Measurements from ENCODE around the gene INO80. TPM values are rescaled to one million over a fixed set of nuclear protein-coding genes. Genes with fewer than 3 reads are reported as not detected.

The INO80 gene
- total RNA-seq, 1 experiment from 2014 or later, result 14.8 TPM

DNA sequence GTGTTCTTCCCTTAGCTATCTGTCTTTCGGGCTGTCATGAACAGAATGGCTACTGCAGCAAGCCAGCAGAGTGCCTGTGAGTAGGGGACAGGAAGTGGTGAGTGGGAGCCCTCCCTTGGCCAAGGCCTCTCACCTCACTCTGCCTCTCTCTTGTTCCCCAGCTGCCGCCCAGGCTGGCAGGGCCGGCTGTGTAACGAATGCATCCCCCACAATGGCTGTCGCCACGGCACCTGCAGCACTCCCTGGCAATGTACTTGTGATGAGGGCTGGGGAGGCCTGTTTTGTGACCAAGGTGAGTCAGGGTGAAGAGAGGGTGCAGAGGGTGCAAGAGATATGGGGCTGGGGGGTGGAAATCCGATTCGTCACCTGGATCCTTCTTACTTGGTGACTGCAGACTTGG, 183.9 kb downstream of the INO80 start:
- DNase-seq (ENCODE audit: low read depth, low spot score), result no peak
- in situ Hi-C loops (cut with HindIII; ENCODE audit: low pct_unique_long_range_greater_than_20kb, low sequenced_read_pairs), result no loop called here

GRCh38 chr15:40931300-40932142, 184.6 kb downstream of the INO80 start:
- in situ Hi-C loops (cut with HindIII; ENCODE audit: low pct_unique_long_range_greater_than_20kb, low sequenced_read_pairs), result no loop called here
- no peak for DNase-seq (ENCODE audit: low read depth, low spot score)

DNA sequence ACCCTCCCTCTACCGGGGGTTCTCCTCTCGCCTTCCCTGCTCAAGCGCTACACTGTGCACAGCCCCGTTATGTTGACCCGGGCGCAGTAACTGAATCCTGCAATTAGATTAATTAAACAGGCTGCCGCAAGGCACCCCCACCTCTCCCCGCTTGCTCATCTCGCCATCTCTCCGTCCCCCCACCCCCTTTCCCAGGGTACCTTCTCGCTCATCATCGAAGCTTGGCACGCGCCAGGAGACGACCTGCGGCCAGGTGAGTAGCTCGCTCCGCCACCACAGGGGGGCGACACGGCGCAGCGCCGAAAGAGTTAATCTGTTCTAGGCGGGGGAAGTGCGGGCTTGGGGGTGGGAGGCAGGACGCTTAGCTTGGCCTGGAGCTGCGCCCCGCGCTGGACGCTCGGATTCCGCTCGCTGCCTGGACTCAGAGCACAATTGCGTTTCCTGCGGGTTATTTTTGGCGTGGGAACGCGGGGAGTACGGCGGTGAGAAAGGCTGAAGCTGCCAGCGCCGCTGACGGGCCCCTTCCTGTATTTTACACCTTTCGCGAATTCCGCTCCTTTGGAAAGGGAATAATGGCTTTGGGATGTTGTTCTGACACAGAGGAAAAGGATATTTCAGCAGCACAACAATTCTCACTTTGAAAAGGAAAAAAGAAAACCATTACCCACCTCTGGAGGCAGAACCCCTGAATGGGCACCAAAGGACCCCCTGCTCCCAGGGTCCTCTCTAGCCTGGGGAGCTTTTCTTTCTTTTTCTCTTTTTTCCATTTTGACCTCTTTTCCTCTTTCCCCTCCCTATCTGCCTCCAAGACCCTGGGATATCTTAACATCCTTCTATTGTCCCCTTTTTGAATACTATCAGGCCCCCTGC, 185.4 kb downstream of the INO80 start:
- in situ Hi-C loops (cut with HindIII; ENCODE audit: low pct_unique_long_range_greater_than_20kb, low sequenced_read_pairs), result no loop called here
- DNase-seq (ENCODE audit: low read depth, low spot score), result no peak

- peak; percentile 36 for DNase-seq (ENCODE audit: low read depth, low spot score)
- in situ Hi-C loops (cut with HindIII; ENCODE audit: low pct_unique_long_range_greater_than_20kb, low sequenced_read_pairs), result no loop called here
These were observed 186.2 kb downstream of the INO80 start for GRCh38 chr15:40929660-40930429.

Small RNA genes within 50 kb of the gene (small RNA-seq; reads per million reads assigned to genes)
- 0 reads per million in 2 experiments for gene ISCA1P4

Other genes with a start within 250 kb of the INO80 start
- 0.32 and 0.82 TPM in 2 replicates for gene RHOV, start 242.0 kb downstream of the INO80 start, total RNA-seq (2014; rRNA removed; shearing (Covaris generic))
- gene VPS18, start 221.8 kb downstream of the INO80 start, total RNA-seq (2014; rRNA removed; shearing (Covaris generic)), result 85.6 and 88.6 TPM in 2 replicates
- 0.56 and 0.92 TPM in 2 replicates for gene DLL4, start 186.9 kb downstream of the INO80 start, total RNA-seq (2014; rRNA removed; shearing (Covaris generic))
- 77.3 and 91.0 TPM in 2 replicates for gene CHAC1, start 162.8 kb downstream of the INO80 start, total RNA-seq (2014; rRNA removed; shearing (Covaris generic))
- 0.51 TPM in 1 of 2 replicates, not detected in the other for gene EXD1, start 114.5 kb upstream of the INO80 start, total RNA-seq (2014; rRNA removed; shearing (Covaris generic))
- gene CHP1, start 115.0 kb upstream of the INO80 start, total RNA-seq (2014; rRNA removed; shearing (Covaris generic)), result 104 and 116 TPM in 2 replicates
- 9.2 and 12.8 TPM in 2 replicates for gene OIP5, start 216.3 kb upstream of the INO80 start, total RNA-seq (2014; rRNA removed; shearing (Covaris generic))
- 83.0 and 87.5 TPM in 2 replicates for gene NUSAP1, start 216.6 kb upstream of the INO80 start, total RNA-seq (2014; rRNA removed; shearing (Covaris generic))

Data from SK-MEL-5 (cell line).